Large intestine (tissue), 3 donors: ENCODE data around the gene ZBTB38. TPM values are rescaled to one million over a fixed set of nuclear protein-coding genes. Genes with fewer than 3 reads are reported as not detected.

Experiments
- DNase-seq, 2 donors: peaks; one replicate each; pipeline versions ENCODE4 v3.0.0 to v3.0.0-alpha.2; 2013
- H3K27ac ChIP-seq: one replicate; pipeline ENCODE4 v1.5.1; 2013; ENCODE audit warnings: low read length
- H3K27me3 ChIP-seq: 2 replicates; pipeline ENCODE4 v1.6.1; 2013; ENCODE audit warnings: low read length; ENCODE audit not compliant: control insufficient read depth, insufficient read depth
- H3K36me3 ChIP-seq: 2 replicates; pipeline ENCODE4 v1.6.1; 2013; ENCODE audit warnings: low read length; ENCODE audit not compliant: control insufficient read depth, insufficient read depth
- H3K4me1 ChIP-seq: one replicate; pipeline ENCODE4 v1.6.1; 2013; ENCODE audit warnings: low read length; ENCODE audit not compliant: control insufficient read depth, insufficient read depth
- H3K4me3 ChIP-seq: one replicate; pipeline ENCODE4 v1.5.1; 2013; ENCODE audit warnings: low read length
- H3K9me3 ChIP-seq: one replicate; pipeline ENCODE4 v1.6.1; 2013; ENCODE audit warnings: mild to moderate bottlenecking, low read depth, low read length, moderate library complexity; ENCODE audit not compliant: control insufficient read depth
- WGBS: methylation state at CpG from one replicate; pipeline ENCODE4 v1.1.5; 2013; ENCODE audit warnings: low lambda C conversion rate; ENCODE audit not compliant: insufficient coverage; 5-methylcytosine and 5-hydroxymethylcytosine counted together
- polyA plus RNA-seq: library from polyadenylated mRNA; unstranded; fragments of 120-200 nt; gene quantifications from one replicate; pipeline ENCODE4 v1.2.1, GENCODE V29; 2013

Gene ZBTB38
- polyA plus RNA-seq, 1 donor: 147 TPM

- Histone ChIP-seq H3K36me3 (peaks cover 79% of the 10 kb centered on the region), H3K4me1 (no peaks in the 10 kb centered on the region), H3K27ac (no peak overlapping the region), H3K9me3 (no peaks in the 10 kb centered on the region), H3K4me3 (no peak overlapping the region), H3K27me3 (no peaks in the 10 kb centered on the region)
- no peak for DNase-seq
- no CpG with 5 or more reads among the region's 3 CpGs for WGBS
These were observed 9.1 kb downstream of the ZBTB38 start for GRCh38 chr3:141377377-141377776.

GRCh38 chr3:141378556-141378955 lies 10.3 kb downstream of the ZBTB38 start:
- Histone ChIP-seq H3K4me1 (no peaks in the 10 kb centered on the region), H3K27ac (no peak overlapping the region)
- WGBS: 80% methylated on average over 1 of the region's 4 CpGs

GRCh38 chr3:141379250-141379966 lies 11.1 kb downstream of the ZBTB38 start:
- Histone ChIP-seq H3K9me3 (no peaks in the 10 kb centered on the region), H3K36me3 (peaks cover 75% of the 10 kb centered on the region), H3K27ac (no peak overlapping the region), H3K4me3 (no peak overlapping the region), H3K27me3 (no peaks in the 10 kb centered on the region), H3K4me1 (no peaks in the 10 kb centered on the region)
- DNase-seq: no peak
- WGBS: no CpG with 5 or more reads among the region's 12 CpGs

More at GRCh38 chr3:141378556-141378955, 10.3 kb downstream of the ZBTB38 start:
- H3K4me3 ChIP-seq: no peak overlapping the region
- peaks cover 73% of the 10 kb centered on the region for H3K36me3 ChIP-seq
- DNase-seq: no peak
- no peaks in the 10 kb centered on the region for H3K9me3 ChIP-seq
- H3K27me3 ChIP-seq: no peaks in the 10 kb centered on the region

- H3K9me3 ChIP-seq: no peaks in the 10 kb centered on the region
- H3K4me1 ChIP-seq: no peaks in the 10 kb centered on the region
- WGBS: no CpG with 5 or more reads among the region's 2 CpGs
- peaks cover 75% of the 10 kb centered on the region for H3K36me3 ChIP-seq
- no peak for DNase-seq
- no peak overlapping the region for H3K4me3 ChIP-seq
- no peaks in the 10 kb centered on the region for H3K27me3 ChIP-seq
- no peak overlapping the region for H3K27ac ChIP-seq
These were observed 12.0 kb downstream of the ZBTB38 start for GRCh38 chr3:141380279-141380678.

GRCh38 chr3:141380987-141381386 lies 12.7 kb downstream of the ZBTB38 start:
- no peaks in the 10 kb centered on the region for H3K27me3 ChIP-seq
- H3K4me3 ChIP-seq: no peak overlapping the region
- H3K27ac ChIP-seq: no peak overlapping the region
- peaks cover 75% of the 10 kb centered on the region for H3K36me3 ChIP-seq
- no peak for DNase-seq
- H3K9me3 ChIP-seq: no peaks in the 10 kb centered on the region
- H3K4me1 ChIP-seq: no peaks in the 10 kb centered on the region
- no CpG with 5 or more reads among the region's 2 CpGs for WGBS

- no CpG with 5 or more reads among the region's 2 CpGs for WGBS
- no peak for DNase-seq
- Histone ChIP-seq H3K9me3 (no peaks in the 10 kb centered on the region), H3K27ac (no peak overlapping the region), H3K36me3 (peaks cover 69% of the 10 kb centered on the region), H3K27me3 (no peaks in the 10 kb centered on the region), H3K4me1 (no peaks in the 10 kb centered on the region), H3K4me3 (no peak overlapping the region)
These were observed 14.3 kb downstream of the ZBTB38 start for GRCh38 chr3:141382571-141382970.

- 100% methylated on average over 1 of the region's 14 CpGs for WGBS
- H3K9me3 ChIP-seq: no peaks in the 10 kb centered on the region
These were observed 15.3 kb downstream of the ZBTB38 start for GRCh38 chr3:141383555-141384129.

GRCh38 chr3:141384157-141384556 lies 15.9 kb downstream of the ZBTB38 start:
- Histone ChIP-seq H3K27me3 (no peaks in the 10 kb centered on the region), H3K27ac (no peak overlapping the region), H3K36me3 (peaks cover 61% of the 10 kb centered on the region), H3K4me3 (no peak overlapping the region), H3K9me3 (no peaks in the 10 kb centered on the region), H3K4me1 (no peaks in the 10 kb centered on the region)
- 92% methylated on average over 2 of the region's 4 CpGs for WGBS
- no peak for DNase-seq

More at GRCh38 chr3:141383555-141384129, 15.3 kb downstream of the ZBTB38 start:
- Histone ChIP-seq H3K4me1 (no peaks in the 10 kb centered on the region), H3K27ac (no peak overlapping the region), H3K4me3 (no peak overlapping the region), H3K36me3 (peaks cover 64% of the 10 kb centered on the region), H3K27me3 (no peaks in the 10 kb centered on the region)
- no peak for DNase-seq

- WGBS: 100% methylated on average over 1 of the region's 5 CpGs
- H3K9me3 ChIP-seq: no peaks in the 10 kb centered on the region
- no peak overlapping the region for H3K27ac ChIP-seq
- H3K36me3 ChIP-seq: peaks cover 60% of the 10 kb centered on the region
- no peaks in the 10 kb centered on the region for H3K27me3 ChIP-seq
- DNase-seq: no peak
- no peaks in the 10 kb centered on the region for H3K4me1 ChIP-seq
- no peak overlapping the region for H3K4me3 ChIP-seq
These were observed 16.3 kb downstream of the ZBTB38 start for GRCh38 chr3:141384575-141384974.

GRCh38 chr3:141385406-141386125 lies 17.3 kb downstream of the ZBTB38 start:
- Histone ChIP-seq H3K27me3 (no peaks in the 10 kb centered on the region), H3K4me1 (no peaks in the 10 kb centered on the region), H3K4me3 (no peak overlapping the region), H3K27ac (no peak overlapping the region), H3K36me3 (peaks cover 58% of the 10 kb centered on the region), H3K9me3 (no peaks in the 10 kb centered on the region)
- no peak for DNase-seq
- WGBS: 66% methylated on average over 2 of the region's 8 CpGs
